ENCODE data around the gene RSPH3. TPM values are rescaled to one million over a fixed set of nuclear protein-coding genes. Genes with fewer than 3 reads are reported as not detected.
"Not testable (repeated sequence)": the region's sequence is repeated elsewhere in the genome, so short reads cannot be mapped to it uniquely, and the experiment has no call there.

RSPH3 gene
- total and polyA plus RNA-seq, 4 donors, result 8.5 to 13.0 (median 9.4) TPM

DNA sequence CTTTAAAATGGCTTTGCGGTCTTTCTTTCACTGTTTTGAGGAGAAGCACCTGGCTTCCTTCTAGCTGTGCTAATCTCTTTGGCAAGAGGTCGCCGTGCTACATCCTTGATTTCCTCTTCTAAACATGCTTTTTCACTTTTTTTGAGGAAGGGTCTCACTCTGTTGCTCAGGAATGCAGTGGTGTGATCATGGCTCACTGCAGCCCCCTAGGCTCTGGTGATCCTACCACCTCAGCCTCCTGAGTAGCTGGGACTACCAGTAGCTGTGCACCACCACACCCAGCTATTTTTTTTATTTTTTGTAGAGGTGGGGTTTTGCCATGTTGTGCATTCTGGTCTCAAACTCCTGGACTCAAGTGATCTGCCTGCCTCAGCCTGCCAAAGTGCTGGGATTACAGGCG lies 40.5 kb downstream of the RSPH3 start:
- WGBS (ENCODE audit: insufficient coverage), result 57% methylated on average over 3 of the region's 4 CpGs
- no peak for DNase-seq (ENCODE audit: low read depth in 4 of 6, low spot score in 6 of 6)
- Histone ChIP-seq H3K4me1 (ENCODE audit: control insufficient read depth, insufficient read depth, low read length) (peaks cover 15% of the 10 kb centered on the region), H3K4me3 (ENCODE audit: low read depth, low read length) (no peak overlapping the region), H3K27me3 (ENCODE audit: control insufficient read depth, insufficient read depth, low read length) (no peaks in the 10 kb centered on the region), H3K27ac (ENCODE audit: low read depth, low read length) (peak overlapping the region; percentile 48), H3K36me3 (ENCODE audit: control insufficient read depth, insufficient read depth, low read length) (no peaks in the 10 kb centered on the region), H3K9me3 (ENCODE audit: control insufficient read depth, insufficient read depth, low read length) (no peaks in the 10 kb centered on the region)

- no peak for DNase-seq (ENCODE audit: low read depth in 4 of 6, low spot score in 6 of 6)
- Histone ChIP-seq H3K27me3 (ENCODE audit: control insufficient read depth, insufficient read depth, low read length) (no peaks in the 10 kb centered on the region), H3K27ac (ENCODE audit: low read depth, low read length) (peak overlapping the region; percentile 48), H3K4me1 (ENCODE audit: control insufficient read depth, insufficient read depth, low read length) (peaks cover 15% of the 10 kb centered on the region), H3K4me3 (ENCODE audit: low read depth, low read length) (no peak overlapping the region), H3K9me3 (ENCODE audit: control insufficient read depth, insufficient read depth, low read length) (no peaks in the 10 kb centered on the region), H3K36me3 (ENCODE audit: control insufficient read depth, insufficient read depth, low read length) (no peaks in the 10 kb centered on the region)
- WGBS (ENCODE audit: insufficient coverage), result 86% methylated on average over 7 of the region's 7 CpGs
These were observed 41.3 kb downstream of the RSPH3 start for GRCh38 chr6:158958504-158959386.

DNA sequence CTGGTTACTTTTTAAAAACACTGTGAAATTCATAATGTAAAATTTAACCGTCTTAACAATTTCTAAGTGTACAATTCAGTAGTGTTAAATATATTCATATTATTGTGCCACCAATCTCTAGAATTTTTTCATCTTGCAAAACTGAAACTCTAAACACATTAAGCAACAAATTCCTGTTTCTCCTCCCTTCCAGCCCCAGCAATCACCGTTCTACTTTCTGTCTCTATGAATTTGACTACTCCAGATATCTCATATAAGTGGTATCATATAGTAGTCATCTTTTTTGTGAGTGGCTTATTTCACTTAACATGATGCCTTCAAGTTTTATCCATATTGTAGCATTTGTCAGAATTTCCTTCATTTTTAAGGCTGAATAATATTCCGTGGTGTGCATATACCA lies 44.7 kb downstream of the RSPH3 start:
- Histone ChIP-seq H3K27ac (ENCODE audit: low read depth, low read length) (no peak overlapping the region), H3K27me3 (ENCODE audit: control insufficient read depth, insufficient read depth, low read length) (no peaks in the 10 kb centered on the region), H3K4me1 (ENCODE audit: control insufficient read depth, insufficient read depth, low read length) (peaks cover 11% of the 10 kb centered on the region), H3K9me3 (ENCODE audit: control insufficient read depth, insufficient read depth, low read length) (no peaks in the 10 kb centered on the region), H3K4me3 (ENCODE audit: low read depth, low read length) (no peak overlapping the region), H3K36me3 (ENCODE audit: control insufficient read depth, insufficient read depth, low read length) (no peaks in the 10 kb centered on the region)
- no peak for DNase-seq (ENCODE audit: low read depth in 4 of 6, low spot score in 6 of 6)
- WGBS (ENCODE audit: insufficient coverage), result no CpG with 5 or more reads among the region's 3 CpGs

GRCh38 chr6:158954753-158955152 lies 45.2 kb downstream of the RSPH3 start:
- no peak for DNase-seq (ENCODE audit: low read depth in 4 of 6, low spot score in 6 of 6)
- no peaks in the 10 kb centered on the region for H3K9me3 ChIP-seq (ENCODE audit: control insufficient read depth, insufficient read depth, low read length)

DNA sequence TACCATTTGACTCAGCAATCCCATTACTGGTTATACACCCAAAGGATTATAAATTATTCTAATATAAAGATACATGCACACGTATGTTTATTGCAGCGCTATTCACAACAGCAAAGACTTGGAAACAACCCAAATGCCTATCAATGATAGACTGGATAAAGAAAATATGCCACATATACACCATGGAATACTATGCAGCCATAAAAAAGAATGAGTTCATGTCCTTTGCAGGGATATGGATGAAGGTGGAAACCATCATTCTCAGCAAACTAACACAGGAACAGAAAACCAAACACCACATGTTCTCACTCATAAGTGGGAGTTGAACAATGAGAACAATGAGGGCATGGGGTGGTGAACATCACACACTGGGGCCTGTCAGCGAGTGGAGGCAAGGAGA lies 48.0 kb downstream of the RSPH3 start:
- not testable (repeated sequence) for H3K36me3 ChIP-seq (ENCODE audit: control insufficient read depth, insufficient read depth, low read length); H3K27me3 ChIP-seq (ENCODE audit: control insufficient read depth, insufficient read depth, low read length); H3K4me1 ChIP-seq (ENCODE audit: control insufficient read depth, insufficient read depth, low read length); H3K4me3 ChIP-seq (ENCODE audit: low read depth, low read length); H3K27ac ChIP-seq (ENCODE audit: low read depth, low read length); DNase-seq (ENCODE audit: low read depth in 4 of 6, low spot score in 6 of 6); H3K9me3 ChIP-seq (ENCODE audit: control insufficient read depth, insufficient read depth, low read length)
- WGBS (ENCODE audit: insufficient coverage), result no CpG with 5 or more reads among the region's 3 CpGs

More at GRCh38 chr6:158954753-158955152, 45.2 kb downstream of the RSPH3 start:
- Histone ChIP-seq H3K4me3 (ENCODE audit: low read depth, low read length) (no peak overlapping the region), H3K27ac (ENCODE audit: low read depth, low read length) (no peak overlapping the region), H3K27me3 (ENCODE audit: control insufficient read depth, insufficient read depth, low read length) (no peaks in the 10 kb centered on the region), H3K4me1 (ENCODE audit: control insufficient read depth, insufficient read depth, low read length) (peaks cover 11% of the 10 kb centered on the region), H3K36me3 (ENCODE audit: control insufficient read depth, insufficient read depth, low read length) (no peaks in the 10 kb centered on the region)
- WGBS (ENCODE audit: insufficient coverage), result no CpG with 5 or more reads among the region's 2 CpGs

GRCh38 chr6:158951565-158951964 lies 48.4 kb downstream of the RSPH3 start:
- not testable (repeated sequence) for H3K27me3 ChIP-seq (ENCODE audit: control insufficient read depth, insufficient read depth, low read length); H3K36me3 ChIP-seq (ENCODE audit: control insufficient read depth, insufficient read depth, low read length); H3K9me3 ChIP-seq (ENCODE audit: control insufficient read depth, insufficient read depth, low read length); H3K4me1 ChIP-seq (ENCODE audit: control insufficient read depth, insufficient read depth, low read length); H3K4me3 ChIP-seq (ENCODE audit: low read depth, low read length); H3K27ac ChIP-seq (ENCODE audit: low read depth, low read length); DNase-seq (ENCODE audit: low read depth in 4 of 6, low spot score in 6 of 6)
- no CpG with 5 or more reads among the region's 2 CpGs for WGBS (ENCODE audit: insufficient coverage)

DNA sequence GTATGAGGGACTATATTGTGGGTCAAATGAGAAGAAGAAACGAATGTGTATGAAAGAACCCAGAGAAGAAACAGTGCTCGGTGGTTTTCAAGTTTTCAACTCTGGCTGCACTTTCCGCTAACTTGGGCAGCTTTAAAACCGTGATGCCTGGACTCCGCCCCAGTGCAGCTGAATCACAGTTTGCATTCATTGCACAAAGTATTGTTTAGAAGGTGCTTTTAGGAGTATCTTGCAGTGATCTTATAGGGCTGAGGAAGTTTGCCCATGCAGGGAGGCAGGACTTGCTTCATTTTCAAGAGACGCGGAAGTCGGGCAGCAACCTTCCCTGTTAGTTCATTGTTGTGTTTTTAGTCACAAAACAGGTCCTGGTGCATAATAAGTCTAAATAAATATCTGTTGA lies 52.7 kb downstream of the RSPH3 start:
- Histone ChIP-seq H3K4me3 (ENCODE audit: low read depth, low read length) (no peak overlapping the region), H3K27ac (ENCODE audit: low read depth, low read length) (no peak overlapping the region), H3K36me3 (ENCODE audit: control insufficient read depth, insufficient read depth, low read length) (no peaks in the 10 kb centered on the region), H3K9me3 (ENCODE audit: control insufficient read depth, insufficient read depth, low read length) (peaks cover 4% of the 10 kb centered on the region), H3K27me3 (ENCODE audit: control insufficient read depth, insufficient read depth, low read length) (no peaks in the 10 kb centered on the region), H3K4me1 (ENCODE audit: control insufficient read depth, insufficient read depth, low read length) (no peaks in the 10 kb centered on the region)
- 77% methylated on average over 7 of the region's 8 CpGs for WGBS (ENCODE audit: insufficient coverage)
- no peak for DNase-seq (ENCODE audit: low read depth in 4 of 6, low spot score in 6 of 6)

- no peak overlapping the region for H3K4me3 ChIP-seq (ENCODE audit: low read depth, low read length)
- peaks cover 6% of the 10 kb centered on the region for H3K9me3 ChIP-seq (ENCODE audit: control insufficient read depth, insufficient read depth, low read length)
- no peaks in the 10 kb centered on the region for H3K36me3 ChIP-seq (ENCODE audit: control insufficient read depth, insufficient read depth, low read length)
- no peak overlapping the region for H3K27ac ChIP-seq (ENCODE audit: low read depth, low read length)
- H3K27me3 ChIP-seq (ENCODE audit: control insufficient read depth, insufficient read depth, low read length), result peaks cover 4% of the 10 kb centered on the region
- H3K4me1 ChIP-seq (ENCODE audit: control insufficient read depth, insufficient read depth, low read length), result peaks cover 11% of the 10 kb centered on the region
- DNase-seq (ENCODE audit: low read depth in 4 of 6, low spot score in 6 of 6), result no peak
- WGBS (ENCODE audit: insufficient coverage), result 100% methylated on average over 1 of the region's 3 CpGs
These were observed 56.5 kb downstream of the RSPH3 start for GRCh38 chr6:158943380-158944032.

GRCh38 chr6:158942349-158942748 lies 57.7 kb downstream of the RSPH3 start:
- Histone ChIP-seq H3K4me3 (ENCODE audit: low read depth, low read length) (no peak overlapping the region), H3K27ac (ENCODE audit: low read depth, low read length) (no peak overlapping the region), H3K4me1 (ENCODE audit: control insufficient read depth, insufficient read depth, low read length) (peaks cover 11% of the 10 kb centered on the region), H3K27me3 (ENCODE audit: control insufficient read depth, insufficient read depth, low read length) (peaks cover 4% of the 10 kb centered on the region), H3K9me3 (ENCODE audit: control insufficient read depth, insufficient read depth, low read length) (peaks cover 6% of the 10 kb centered on the region), H3K36me3 (ENCODE audit: control insufficient read depth, insufficient read depth, low read length) (no peaks in the 10 kb centered on the region)
- DNase-seq (ENCODE audit: low read depth in 4 of 6, low spot score in 6 of 6), result no peak
- WGBS (ENCODE audit: insufficient coverage), result no CpG with 5 or more reads among the region's 2 CpGs

DNA sequence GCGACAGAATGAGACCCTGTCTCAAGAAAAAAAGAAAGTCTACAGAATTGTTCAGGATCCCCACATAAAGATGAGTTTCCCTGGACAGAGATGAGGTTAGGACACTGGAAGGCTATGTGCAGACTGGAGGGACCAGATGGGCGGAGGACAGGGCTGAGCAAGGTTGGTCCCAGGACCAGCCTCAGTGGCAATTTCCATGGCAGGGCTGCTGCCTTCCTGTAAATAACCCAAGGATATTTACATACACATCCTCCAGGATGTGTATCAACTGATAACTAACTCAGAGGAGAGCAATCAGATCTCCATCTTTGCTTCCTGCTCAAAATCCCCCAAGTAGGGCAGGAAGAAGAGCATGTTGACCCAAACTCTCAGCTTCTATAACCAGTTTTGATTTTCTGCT lies 58.8 kb downstream of the RSPH3 start:
- no peak overlapping the region for H3K27ac ChIP-seq (ENCODE audit: low read depth, low read length)
- peaks cover 4% of the 10 kb centered on the region for H3K27me3 ChIP-seq (ENCODE audit: control insufficient read depth, insufficient read depth, low read length)
- H3K36me3 ChIP-seq (ENCODE audit: control insufficient read depth, insufficient read depth, low read length), result no peaks in the 10 kb centered on the region
- DNase-seq (ENCODE audit: low read depth in 4 of 6, low spot score in 6 of 6), result no peak
- no peak overlapping the region for H3K4me3 ChIP-seq (ENCODE audit: low read depth, low read length)
- WGBS (ENCODE audit: insufficient coverage), result 100% methylated on average over 1 of the region's 2 CpGs
- H3K4me1 ChIP-seq (ENCODE audit: control insufficient read depth, insufficient read depth, low read length), result peaks cover 11% of the 10 kb centered on the region
- peaks cover 6% of the 10 kb centered on the region for H3K9me3 ChIP-seq (ENCODE audit: control insufficient read depth, insufficient read depth, low read length)
